Hematopoietic multipotent progenitor cell treated with erythropoietin and hydrocortisone succinate and interleukin-3 and kit ligand, for 4 days (in vitro differentiated cells): Measurements from ENCODE around the gene KDM6A.
"Not testable (repeated sequence)": the region's sequence is repeated elsewhere in the genome, so short reads cannot be mapped to it uniquely, and the experiment has no call there.

Experiments used
- DNase-seq: peaks from one replicate; pipeline ENCODE4 v3.0.0-alpha.2; 2015

Gene KDM6A

DNA sequence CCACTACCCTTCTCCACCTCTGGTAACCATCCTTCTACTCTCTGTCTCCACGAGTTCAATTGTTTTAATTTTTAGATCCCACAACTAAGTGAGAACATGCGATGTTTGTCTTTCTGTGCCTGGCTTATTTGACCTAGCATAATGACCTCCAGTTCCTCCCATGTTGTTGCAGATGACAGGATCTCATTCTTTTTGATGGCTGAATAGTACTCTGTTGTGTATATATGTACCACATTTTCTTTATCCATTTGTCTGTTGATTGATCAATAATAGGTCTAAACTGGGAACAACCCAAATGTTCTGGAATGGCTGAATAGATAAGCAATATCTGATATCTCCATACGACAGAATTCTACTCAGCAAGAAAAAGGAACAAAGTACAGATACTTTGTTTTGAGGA is 260.5 kb downstream of the KDM6A start:
- no peak for DNase-seq

DNA sequence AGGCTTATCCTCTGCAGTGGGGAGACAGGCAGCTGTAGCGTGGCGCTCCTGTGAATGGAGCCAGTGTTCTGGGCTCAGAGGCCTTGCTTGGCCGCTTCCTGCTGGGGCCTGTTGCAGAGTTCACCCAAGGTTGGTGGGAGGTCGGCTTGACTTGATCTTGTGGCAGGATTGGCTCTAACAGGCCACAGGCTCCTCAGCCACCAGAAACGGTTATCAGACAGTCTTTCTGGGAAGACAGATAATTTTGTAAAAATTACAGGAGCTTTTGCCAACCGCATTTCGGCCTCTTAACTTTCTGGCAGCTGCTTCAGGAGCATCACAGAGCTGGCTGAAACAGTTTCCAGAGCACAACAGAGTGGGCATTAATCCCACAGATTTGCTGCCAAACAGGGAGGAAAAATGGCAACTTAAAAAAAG is 261.3 kb downstream of the KDM6A start:
- DNase-seq = no peak

DNA sequence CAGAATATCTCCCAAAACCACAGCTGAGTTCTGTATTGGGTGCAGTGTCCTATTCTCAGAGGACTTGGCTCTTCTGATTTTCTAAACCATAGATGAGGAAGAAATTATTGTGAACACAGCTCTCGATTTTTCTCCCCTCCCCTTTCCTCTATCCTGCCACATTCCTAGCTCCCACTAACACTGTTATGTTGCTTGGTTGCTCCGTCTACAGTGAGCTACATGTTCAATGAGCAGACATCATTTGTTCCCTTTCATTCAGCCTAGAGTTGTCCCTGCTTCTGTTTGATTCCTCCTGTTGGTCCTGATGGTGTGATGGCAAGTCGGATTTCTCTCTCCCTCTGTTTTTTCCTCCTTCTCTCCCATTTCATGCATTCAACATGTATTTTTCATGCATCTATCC is 261.8 kb downstream of the KDM6A start:
- no peak for DNase-seq

DNA sequence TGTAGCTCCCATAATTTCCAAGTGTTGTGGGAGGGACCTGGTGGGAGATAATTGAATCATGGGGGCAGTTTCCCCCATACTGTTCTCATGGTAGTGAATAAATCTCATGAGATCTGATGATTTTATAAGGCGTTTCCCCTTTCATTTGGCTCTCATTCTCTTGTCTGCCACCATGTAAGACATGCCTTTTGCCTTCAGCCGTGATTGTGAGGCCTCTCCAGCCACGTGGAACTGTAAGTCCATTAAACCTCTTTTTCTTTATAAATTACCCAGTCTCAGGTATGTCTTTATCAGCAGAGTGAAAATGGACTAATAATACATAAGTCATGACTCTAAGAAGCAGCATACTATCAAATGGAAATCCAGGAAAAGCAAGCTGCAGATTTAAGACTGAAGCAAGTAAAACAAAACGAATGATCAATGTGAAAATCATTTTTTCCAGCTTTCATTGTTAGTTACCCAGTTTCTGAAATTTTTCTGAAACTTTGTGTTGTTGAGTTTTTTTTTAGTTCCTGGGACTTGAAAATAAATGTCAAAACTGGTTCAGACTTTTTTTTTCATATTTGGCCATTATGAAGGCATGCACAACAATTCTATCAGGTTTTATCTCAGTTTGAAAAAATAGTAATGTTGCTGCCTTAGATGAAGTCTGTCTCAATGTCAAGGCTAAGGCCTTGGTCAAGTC is 262.5 kb downstream of the KDM6A start:
- not testable (repeated sequence) for DNase-seq

DNA sequence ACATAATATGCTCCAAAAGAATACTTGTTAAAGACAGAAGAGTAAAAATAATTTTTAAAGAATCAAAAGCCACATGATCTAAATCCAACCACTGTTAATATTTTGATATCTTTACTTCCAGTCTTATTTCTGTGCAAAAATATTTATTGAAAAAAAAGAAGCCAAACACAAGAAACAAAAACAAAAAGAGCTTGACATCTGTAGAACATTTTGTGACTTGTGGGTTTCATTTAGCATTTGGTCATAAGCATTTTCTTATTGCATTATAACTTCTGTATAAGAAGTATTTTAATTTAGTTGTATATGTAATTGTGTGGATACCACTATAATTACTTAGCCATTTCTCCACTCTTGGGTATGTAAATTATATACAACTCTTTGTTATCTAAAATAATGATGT is 264.5 kb downstream of the KDM6A start:
- no peak for DNase-seq

DNA sequence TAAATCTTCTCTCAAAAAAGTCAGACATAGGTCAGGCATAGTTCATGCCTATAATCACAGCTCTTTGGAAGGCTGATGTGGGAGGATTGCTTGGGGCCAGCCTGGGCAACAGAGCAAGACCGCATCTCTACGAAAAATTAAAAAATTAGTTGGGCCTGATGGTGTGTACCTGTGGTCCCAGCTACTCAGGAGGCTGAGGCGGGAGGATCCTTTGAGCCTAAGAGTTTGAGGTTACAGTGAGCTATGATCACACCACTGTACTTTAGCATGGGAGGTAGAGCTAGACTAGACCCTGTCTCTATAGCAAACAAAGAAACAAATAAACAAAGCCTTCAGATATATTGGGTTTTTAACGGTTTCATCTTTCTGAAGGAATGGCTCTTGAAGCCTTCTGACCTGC is 265.5 kb downstream of the KDM6A start:
- DNase-seq = no peak

DNA sequence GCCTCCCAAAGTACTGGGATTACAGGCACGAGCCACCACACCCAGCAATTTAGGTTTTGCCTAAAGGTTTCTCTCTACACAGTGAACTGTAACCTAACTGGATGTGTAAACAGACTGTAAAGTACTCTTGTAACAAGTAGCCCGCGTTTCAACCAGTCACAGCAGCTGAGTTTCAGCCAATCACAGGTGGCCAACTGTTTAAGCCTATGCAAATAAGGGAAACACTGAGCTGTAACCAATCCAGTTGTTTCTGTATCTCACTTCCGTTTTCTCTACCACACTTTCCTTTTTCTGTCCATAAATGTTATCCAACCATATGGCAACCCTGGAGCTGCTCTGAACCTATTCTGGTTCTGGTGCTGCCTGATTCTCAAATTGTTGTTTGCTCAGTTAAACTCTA is 267.8 kb downstream of the KDM6A start:
- DNase-seq = no peak

DNA sequence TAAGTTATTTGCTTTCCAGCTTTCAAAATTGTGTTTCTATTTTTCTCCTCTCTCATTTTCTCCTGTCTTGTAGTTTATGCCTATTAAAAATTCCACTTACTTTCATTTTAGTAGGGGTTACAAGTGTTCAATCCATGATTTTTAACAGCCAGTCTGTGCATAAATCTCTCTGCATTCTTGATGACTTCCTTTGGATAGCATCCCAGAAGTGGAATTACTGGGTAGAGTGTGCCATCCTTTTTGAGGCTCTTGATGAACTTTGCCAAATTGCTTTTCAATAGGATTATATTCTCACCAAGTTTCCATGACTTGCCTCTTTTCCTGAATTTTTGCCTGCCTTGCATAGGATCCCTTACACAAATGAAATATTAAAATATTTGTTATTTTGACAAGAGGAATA is 269.2 kb downstream of the KDM6A start:
- no peak for DNase-seq

DNA sequence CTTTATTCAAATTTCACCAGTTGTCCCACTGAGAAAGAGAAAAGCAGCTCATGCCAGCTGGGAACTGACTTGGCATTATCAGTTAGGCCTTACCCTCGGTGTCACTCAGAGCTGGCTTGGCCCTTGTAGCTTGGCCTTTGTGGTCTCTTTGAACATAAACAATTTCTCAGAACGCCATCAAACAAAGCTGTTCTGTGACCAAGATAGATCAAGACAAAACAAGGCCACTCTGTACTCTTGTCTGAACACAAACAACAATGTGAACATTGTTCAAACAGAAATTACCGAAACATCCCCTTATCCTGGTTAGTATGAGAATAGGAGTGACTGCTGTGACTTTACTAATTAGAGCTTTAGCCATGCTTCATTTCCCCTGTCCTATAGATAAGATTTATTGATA is 270.5 kb downstream of the KDM6A start:
- no peak for DNase-seq

DNA sequence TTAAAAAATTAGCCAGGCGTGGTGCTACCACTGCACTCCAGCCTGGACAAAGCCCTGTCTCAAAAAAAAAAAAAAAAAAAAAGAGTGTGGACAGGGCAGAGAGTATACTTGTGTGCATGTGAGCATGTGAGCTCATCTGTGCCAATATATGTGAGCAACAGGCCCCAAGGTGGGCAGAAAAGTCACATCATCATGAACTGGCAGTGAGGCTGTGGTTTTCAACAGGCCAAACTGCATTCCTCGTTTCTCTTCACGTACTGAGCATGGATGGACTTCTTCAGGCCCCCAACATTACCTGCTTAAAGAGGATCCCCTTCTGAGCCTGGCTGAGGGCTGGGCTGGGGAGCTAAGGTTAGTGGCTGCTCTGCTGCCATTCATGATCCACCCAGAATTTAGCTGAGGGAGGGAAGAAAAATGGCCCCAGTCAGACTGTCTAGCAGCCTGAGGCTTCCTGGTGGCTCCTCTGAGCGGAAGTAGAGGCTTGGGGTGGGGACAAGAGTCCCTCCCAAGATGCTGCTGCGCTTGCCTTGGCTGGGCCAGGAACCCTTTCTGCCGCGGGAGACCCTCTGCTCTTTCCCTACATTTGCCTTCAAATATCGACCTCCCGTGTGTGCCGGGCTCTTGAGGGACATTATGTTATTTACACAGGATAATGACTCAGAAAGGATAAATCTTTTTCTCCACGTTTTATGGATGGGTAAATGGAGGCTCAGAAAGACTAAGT is 272.7 kb downstream of the KDM6A start:
- no peak for DNase-seq

DNA sequence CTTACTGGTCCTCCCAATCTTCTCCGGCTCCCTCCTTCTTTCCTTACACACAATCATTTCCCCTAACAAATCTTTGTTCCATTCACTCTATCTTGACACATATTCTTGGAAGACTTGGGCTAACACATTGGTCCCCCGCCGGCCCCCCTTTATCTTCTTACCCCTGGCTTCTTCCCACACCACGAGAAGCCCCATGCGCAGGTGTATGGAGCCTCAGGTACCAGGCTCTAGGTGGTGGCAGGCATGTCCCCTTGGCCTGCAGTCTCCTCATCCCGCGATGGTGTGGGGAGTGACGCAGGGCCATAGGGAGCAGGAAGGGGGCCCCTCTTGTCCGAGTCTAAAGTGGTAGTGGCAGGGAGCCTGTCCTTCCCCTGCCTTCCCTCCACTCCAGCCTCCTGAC is 277.8 kb downstream of the KDM6A start:
- no peak for DNase-seq

DNA sequence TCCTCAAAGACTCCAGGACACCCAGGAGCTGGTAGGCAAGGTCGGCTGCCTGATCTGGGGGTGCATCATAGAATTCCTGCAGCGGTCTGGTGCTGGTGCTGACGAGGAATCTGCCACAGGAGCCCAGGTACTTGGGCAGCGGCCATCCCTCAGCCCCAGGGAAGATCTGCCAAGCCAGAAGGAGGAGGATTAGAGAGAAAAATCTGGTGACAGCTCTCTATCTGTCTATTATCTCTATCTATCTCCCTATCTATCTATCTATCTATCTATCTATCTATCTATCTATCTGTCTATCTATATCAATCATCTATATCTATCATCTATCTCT is 281.0 kb downstream of the KDM6A start:
- DNase-seq = no peak

DNA sequence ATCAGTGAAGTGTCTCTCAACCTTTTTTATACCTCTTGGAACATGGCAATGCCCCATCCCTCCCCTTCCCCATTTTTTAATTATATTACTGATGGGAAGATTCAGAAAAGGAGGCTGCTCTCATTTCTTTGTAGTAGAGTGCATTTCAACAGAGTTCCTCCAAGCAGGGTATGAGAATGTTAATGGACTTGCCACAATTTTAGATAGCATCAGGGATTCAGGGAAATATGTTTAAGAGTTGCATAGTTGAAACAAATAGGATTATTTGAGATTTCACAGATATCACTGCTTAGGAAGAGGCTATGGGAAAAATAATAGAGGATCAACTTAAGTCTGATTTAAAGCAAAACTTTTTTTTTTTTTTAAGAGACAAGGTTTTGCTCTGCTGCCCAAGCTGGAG is 281.5 kb downstream of the KDM6A start:
- DNase-seq = no peak

DNA sequence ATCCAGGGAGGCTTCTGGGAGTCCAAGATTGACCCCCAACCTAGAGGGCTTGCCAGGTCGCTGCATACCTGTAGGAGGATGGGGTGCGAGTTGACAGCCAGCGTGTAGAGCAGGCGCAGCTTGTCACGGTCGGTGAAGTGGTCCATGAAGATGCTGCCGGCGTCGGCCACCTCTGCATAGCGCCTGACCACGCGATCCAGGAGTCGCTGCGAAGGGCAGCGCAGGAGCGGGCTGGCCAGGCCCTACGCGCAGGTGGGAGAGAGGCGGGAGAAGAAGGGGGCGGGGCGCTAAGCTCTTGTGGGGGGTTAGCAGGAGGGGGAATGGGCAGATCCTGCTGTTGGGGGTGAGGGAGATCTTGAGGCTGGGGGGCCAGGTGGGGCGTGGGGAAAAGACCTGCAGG is 284.7 kb downstream of the KDM6A start:
- no peak for DNase-seq
